ENCODE measurements around the gene PRCD. TPM values are rescaled to one million over a fixed set of nuclear protein-coding genes. Genes with fewer than 3 reads are reported as not detected.
"Not testable (repeated sequence)": the region's sequence is repeated elsewhere in the genome, so short reads cannot be mapped to it uniquely, and the experiment has no call there.

PRCD gene
- polyA plus RNA-seq, 1 donor (not counting 4 experiments of a cell fraction or from before 2014, with no cell fraction given): 1.2 TPM

DNA sequence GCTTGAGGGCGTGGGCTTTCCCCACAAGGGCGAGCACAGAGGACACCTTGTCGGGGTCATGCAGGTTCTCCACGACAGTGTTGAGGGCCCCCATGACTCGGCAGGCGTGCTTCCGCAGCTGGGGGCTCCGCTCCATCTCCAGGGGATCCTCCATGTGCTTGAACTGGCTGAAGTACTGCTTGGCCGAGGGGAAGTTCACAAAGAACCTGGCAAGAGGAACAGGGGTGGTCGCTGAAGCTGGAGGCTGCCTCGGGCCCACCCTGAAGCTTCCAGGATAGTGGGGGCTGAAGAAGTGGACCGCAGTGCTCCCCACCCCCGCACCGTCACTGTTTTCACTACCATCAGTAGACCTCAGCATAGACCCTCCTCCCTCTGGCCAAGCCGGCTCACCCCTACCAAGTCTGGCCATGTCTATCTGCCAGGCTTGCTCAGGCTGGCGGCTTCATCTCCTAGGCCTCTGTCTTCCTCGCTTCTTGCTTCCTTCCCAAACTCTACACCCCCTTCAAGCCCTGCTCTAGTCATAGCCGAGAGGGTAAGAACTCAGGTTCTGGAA lies 8.3 kb upstream of the PRCD start:
- no peak for DNase-seq (ENCODE audit: low read depth, low spot score)
- H3K36me3 ChIP-seq (ENCODE audit: control insufficient read depth in 2 of 2, extremely low read depth in 1 of 2, insufficient read depth in 2 of 2, low read length in 2 of 2): no peaks in the 10 kb centered on the region
- no peaks in the 10 kb centered on the region for H3K9me1 ChIP-seq (ENCODE audit: control insufficient read depth, extremely low read depth, insufficient read depth, low read length)
- no peaks in the 10 kb centered on the region for H3K79me2 ChIP-seq (ENCODE audit: control insufficient read depth, insufficient read depth, low read length)
- H3K4me3 ChIP-seq (ENCODE audit: control insufficient read depth in 2 of 3, extremely low read depth in 1 of 3, insufficient read depth in 2 of 3, low read depth in 1 of 3, low read length in 3 of 3): no peak overlapping the region
- H3K27ac ChIP-seq (ENCODE audit: control insufficient read depth, insufficient read depth, low read length): peak overlapping the region; percentile 54
- TF ChIP-seq CTCF (optimal IDR thresholded peaks at IDR 0.05 in 1 of 3, IDR thresholded peaks at IDR 0.05 in 1 of 3, conservative IDR thresholded peaks at IDR 0.05 in 1 of 3; ENCODE audit: extremely low read depth in 1 of 3, insufficient read depth in 2 of 3, low read length in 3 of 3): no peak
- H3K9me3 ChIP-seq (ENCODE audit: control insufficient read depth, low read depth, low read length): no peaks in the 10 kb centered on the region
- H3K4me1 ChIP-seq (ENCODE audit: control insufficient read depth, extremely low read depth, insufficient read depth, low read length): peaks cover 53% of the 10 kb centered on the region
- peak overlapping the region; percentile 44 for H3K9ac ChIP-seq (ENCODE audit: control insufficient read depth, extremely low read depth, insufficient read depth, low read length)
- peaks cover 2% of the 10 kb centered on the region for H3K27me3 ChIP-seq (ENCODE audit: control insufficient read depth, extremely low read depth, insufficient read depth, low read length)
- H4K20me1 ChIP-seq (ENCODE audit: control insufficient read depth, extremely low read depth, insufficient read depth, low read length): no peaks in the 10 kb centered on the region
- H3K4me2 ChIP-seq (ENCODE audit: control insufficient read depth, extremely low read depth, insufficient read depth, low read depth, low read length): peak overlapping the region; percentile 58
- no peak overlapping the region for H2AFZ ChIP-seq (ENCODE audit: control insufficient read depth, low read length)
- FAIRE-seq: no peak
- dilution Hi-C loops (cut with MboI; ENCODE audit: extremely low pct_ligation_motif_present, low sequenced_read_pairs): no loop called here

DNA sequence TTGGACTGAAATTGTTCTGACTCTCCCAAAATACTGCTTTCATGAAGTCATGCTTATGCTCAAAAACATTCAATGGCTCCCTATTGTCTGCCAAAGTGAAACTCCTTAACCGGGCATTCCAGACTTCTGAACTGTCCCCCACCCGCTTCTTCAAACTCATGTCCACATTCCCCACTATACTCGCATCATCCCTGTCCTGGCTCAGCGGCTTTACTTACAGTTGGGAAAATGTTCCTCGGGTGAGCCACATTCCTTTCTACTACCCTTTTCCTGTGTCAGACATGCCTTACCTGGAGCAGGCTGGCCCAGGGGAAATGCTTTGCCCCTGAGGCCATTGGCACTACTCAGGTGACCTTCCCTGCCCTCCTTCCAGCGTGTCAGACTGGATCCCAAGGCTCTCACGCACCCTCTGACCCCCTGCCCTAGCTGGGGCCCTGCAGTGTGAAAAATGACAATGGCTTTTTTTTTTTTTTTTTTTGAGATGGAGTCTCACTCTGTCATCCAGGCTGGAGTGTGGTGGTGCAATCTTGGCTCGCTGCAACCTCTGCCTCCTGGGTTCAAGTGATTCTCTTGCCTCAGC lies 7.7 kb upstream of the PRCD start:
- Histone ChIP-seq H3K79me2 (ENCODE audit: control insufficient read depth, insufficient read depth, low read length) (no peaks in the 10 kb centered on the region), H3K36me3 (ENCODE audit: control insufficient read depth in 2 of 2, extremely low read depth in 1 of 2, insufficient read depth in 2 of 2, low read length in 2 of 2) (no peaks in the 10 kb centered on the region), H2AFZ (ENCODE audit: control insufficient read depth, low read length) (no peak overlapping the region), H3K4me2 (ENCODE audit: control insufficient read depth, extremely low read depth, insufficient read depth, low read depth, low read length) (peak overlapping the region; percentile 58), H3K27me3 (ENCODE audit: control insufficient read depth, extremely low read depth, insufficient read depth, low read length) (peaks cover 8% of the 10 kb centered on the region), H3K9me1 (ENCODE audit: control insufficient read depth, extremely low read depth, insufficient read depth, low read length) (no peaks in the 10 kb centered on the region), H3K9me3 (ENCODE audit: control insufficient read depth, low read depth, low read length) (no peaks in the 10 kb centered on the region), H3K4me1 (ENCODE audit: control insufficient read depth, extremely low read depth, insufficient read depth, low read length) (peaks cover 53% of the 10 kb centered on the region), H3K9ac (ENCODE audit: control insufficient read depth, extremely low read depth, insufficient read depth, low read length) (peak overlapping the region; percentile 44), H4K20me1 (ENCODE audit: control insufficient read depth, extremely low read depth, insufficient read depth, low read length) (no peaks in the 10 kb centered on the region), H3K27ac (ENCODE audit: control insufficient read depth, insufficient read depth, low read length) (peak overlapping the region; percentile 54), H3K4me3 (ENCODE audit: control insufficient read depth in 2 of 3, extremely low read depth in 1 of 3, insufficient read depth in 2 of 3, low read depth in 1 of 3, low read length in 3 of 3) (no peak overlapping the region)
- TF ChIP-seq CTCF (optimal IDR thresholded peaks at IDR 0.05 in 1 of 3, IDR thresholded peaks at IDR 0.05 in 1 of 3, conservative IDR thresholded peaks at IDR 0.05 in 1 of 3; ENCODE audit: extremely low read depth in 1 of 3, insufficient read depth in 2 of 3, low read length in 3 of 3) (no peak), EZH2 (IDR thresholded peaks at IDR 0.05; ENCODE audit: low read length) (no peak)
- DNase-seq (ENCODE audit: low read depth, low spot score): peak; percentile 71
- FAIRE-seq: peak; percentile 87
- dilution Hi-C loops (cut with MboI; ENCODE audit: extremely low pct_ligation_motif_present, low sequenced_read_pairs): no loop called here

GRCh38 chr17:76533640-76534359 lies 6.0 kb upstream of the PRCD start:
- H4K20me1 ChIP-seq (ENCODE audit: control insufficient read depth, extremely low read depth, insufficient read depth, low read length); H3K36me3 ChIP-seq (ENCODE audit: control insufficient read depth in 2 of 2, extremely low read depth in 1 of 2, insufficient read depth in 2 of 2, low read length in 2 of 2); H3K9me3 ChIP-seq (ENCODE audit: control insufficient read depth, low read depth, low read length); H2AFZ ChIP-seq (ENCODE audit: control insufficient read depth, low read length); DNase-seq (ENCODE audit: low read depth, low spot score); H3K27ac ChIP-seq (ENCODE audit: control insufficient read depth, insufficient read depth, low read length); dilution Hi-C loops (cut with MboI; ENCODE audit: extremely low pct_ligation_motif_present, low sequenced_read_pairs); H3K4me2 ChIP-seq (ENCODE audit: control insufficient read depth, extremely low read depth, insufficient read depth, low read depth, low read length); H3K4me3 ChIP-seq (ENCODE audit: control insufficient read depth in 2 of 3, extremely low read depth in 1 of 3, insufficient read depth in 2 of 3, low read depth in 1 of 3, low read length in 3 of 3); H3K9ac ChIP-seq (ENCODE audit: control insufficient read depth, extremely low read depth, insufficient read depth, low read length); FAIRE-seq; H3K79me2 ChIP-seq (ENCODE audit: control insufficient read depth, insufficient read depth, low read length); H3K9me1 ChIP-seq (ENCODE audit: control insufficient read depth, extremely low read depth, insufficient read depth, low read length): not testable (repeated sequence)
- peaks cover 53% of the 10 kb centered on the region for H3K4me1 ChIP-seq (ENCODE audit: control insufficient read depth, extremely low read depth, insufficient read depth, low read length)
- H3K27me3 ChIP-seq (ENCODE audit: control insufficient read depth, extremely low read depth, insufficient read depth, low read length): peaks cover 19% of the 10 kb centered on the region

All from keratinocyte (primary cell).